LNCAP (cell line): Measurements from ENCODE around the gene SLIT3.

Source experiments
- TF ChIP-seq, protein P1 (sequence below): fragments of 450-650 bp; IDR thresholded peaks from 2 replicates; pipeline ENCODE4 v1.5.1; 2017; ENCODE audit warnings: mild to moderate bottlenecking

The SLIT3 gene

GRCh38 chr5:169106911-169107706, 193.8 kb downstream of the SLIT3 start:
- TF ChIP-seq, protein P1, sequence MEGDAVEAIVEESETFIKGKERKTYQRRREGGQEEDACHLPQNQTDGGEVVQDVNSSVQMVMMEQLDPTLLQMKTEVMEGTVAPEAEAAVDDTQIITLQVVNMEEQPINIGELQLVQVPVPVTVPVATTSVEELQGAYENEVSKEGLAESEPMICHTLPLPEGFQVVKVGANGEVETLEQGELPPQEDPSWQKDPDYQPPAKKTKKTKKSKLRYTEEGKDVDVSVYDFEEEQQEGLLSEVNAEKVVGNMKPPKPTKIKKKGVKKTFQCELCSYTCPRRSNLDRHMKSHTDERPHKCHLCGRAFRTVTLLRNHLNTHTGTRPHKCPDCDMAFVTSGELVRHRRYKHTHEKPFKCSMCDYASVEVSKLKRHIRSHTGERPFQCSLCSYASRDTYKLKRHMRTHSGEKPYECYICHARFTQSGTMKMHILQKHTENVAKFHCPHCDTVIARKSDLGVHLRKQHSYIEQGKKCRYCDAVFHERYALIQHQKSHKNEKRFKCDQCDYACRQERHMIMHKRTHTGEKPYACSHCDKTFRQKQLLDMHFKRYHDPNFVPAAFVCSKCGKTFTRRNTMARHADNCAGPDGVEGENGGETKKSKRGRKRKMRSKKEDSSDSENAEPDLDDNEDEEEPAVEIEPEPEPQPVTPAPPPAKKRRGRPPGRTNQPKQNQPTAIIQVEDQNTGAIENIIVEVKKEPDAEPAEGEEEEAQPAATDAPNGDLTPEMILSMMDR = no peak

GRCh38 chr5:169104937-169105494, 195.9 kb downstream of the SLIT3 start:
- TF ChIP-seq, protein P1 = no peak

- TF ChIP-seq, protein P1 = no peak
These were observed 197.3 kb downstream of the SLIT3 start for GRCh38 chr5:169103586-169104181.

DNA sequence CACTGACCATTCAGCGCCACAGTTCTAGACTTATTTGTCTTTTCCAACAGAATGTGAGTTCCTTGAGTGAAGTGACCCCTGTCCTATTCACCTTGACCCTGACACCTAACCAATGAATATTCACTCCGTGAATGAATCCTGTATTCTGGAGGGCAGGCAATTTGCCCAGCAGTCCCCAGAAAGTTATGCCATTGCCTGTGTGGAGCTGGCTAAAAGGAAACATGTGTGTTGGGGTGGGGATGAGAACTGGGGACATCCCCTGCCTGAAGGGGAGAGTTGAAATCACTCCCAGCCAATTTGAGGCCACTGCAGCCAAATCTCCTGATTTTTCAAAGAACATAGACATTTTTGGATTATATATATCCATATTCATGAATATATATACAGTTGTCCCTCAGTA, 199.0 kb downstream of the SLIT3 start:
- TF ChIP-seq, protein P1 = no peak

DNA sequence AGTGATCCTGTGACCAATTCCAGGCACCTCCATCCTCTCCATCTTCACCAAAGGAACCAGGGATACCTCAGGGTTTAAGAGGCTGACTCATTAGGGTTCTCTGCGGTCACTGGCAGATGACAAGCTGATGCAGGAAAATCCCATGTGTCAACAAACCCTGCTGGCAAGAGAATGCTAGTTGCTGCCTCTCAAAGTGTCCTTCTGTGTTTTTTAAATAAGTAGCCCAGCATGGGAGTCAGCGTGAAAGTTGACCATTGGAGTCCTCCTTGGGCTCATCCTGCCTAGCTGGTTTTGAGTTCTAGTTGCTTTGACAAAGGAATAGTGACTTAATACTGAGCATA, 200.2 kb downstream of the SLIT3 start:
- TF ChIP-seq, protein P1 = no peak

DNA sequence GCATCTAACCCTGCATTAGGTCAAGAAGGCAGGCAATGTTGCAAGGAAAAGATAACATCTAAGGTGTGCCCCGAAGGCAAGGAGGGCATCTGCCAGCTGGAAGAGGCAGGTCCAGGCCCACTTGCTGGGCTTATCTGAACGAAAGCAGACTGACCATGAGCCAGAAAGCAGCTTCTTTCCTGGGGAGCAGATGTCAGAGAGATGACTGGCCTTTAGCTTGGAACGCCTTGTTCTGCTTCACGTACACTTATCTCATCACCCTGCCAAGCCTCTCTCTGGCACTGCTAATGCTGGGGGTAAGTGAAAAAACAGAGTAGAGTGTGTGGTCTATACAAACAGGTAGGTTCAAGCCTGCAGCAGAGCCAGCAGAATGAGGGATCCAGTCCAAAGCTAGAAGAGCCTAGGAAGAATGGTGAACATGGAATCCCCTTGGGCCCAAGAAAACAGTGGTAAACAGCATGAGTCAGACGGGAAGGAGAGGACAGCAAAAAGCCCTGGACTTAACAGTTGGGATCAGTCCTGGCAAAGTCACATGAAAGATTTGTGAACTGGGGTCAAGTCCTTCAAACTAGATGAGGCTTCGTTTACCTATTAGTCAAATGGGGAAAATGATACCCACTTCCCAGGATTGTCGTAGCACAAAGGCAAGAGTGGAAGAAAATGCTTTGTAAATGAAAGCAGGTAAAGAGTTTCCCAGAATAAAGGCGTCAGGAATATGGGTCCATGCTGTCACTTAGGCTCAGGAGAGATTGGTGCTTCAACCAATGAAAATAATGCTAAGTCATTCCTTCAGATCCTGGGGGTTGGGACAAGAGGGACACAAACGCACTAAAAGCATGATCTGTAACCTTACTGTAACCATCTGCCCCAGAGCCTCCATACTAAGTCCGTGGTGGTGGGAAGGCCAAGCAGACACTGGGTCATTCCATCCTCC, 200.9 kb downstream of the SLIT3 start:
- TF ChIP-seq, protein P1 = no peak
